ENCODE measurements around the gene RIMKLB. TPM values are rescaled to one million over a fixed set of nuclear protein-coding genes. Genes with fewer than 3 reads are reported as not detected.

RIMKLB gene
- total and polyA plus RNA-seq, 2 of the 8 experiments (the other 6 are each of a cell fraction or from before 2014, with no cell fraction given) = 37.8 to 78.2 TPM

GRCh38 chr12:8779862-8780261 is 82.1 kb downstream of the RIMKLB start:
- Histone ChIP-seq H3K56ac (replicated peaks; ENCODE audit: insufficient read length, low read depth, low read length) (no peak overlapping the region), H3K18ac (ENCODE audit: extremely low read depth, low read length) (no peak overlapping the region), H3K9me3 (ENCODE audit: insufficient read depth in 2 of 2, low read depth in 1 of 2, low read length in 1 of 2) (no peaks in the 10 kb centered on the region), H3K79me2 (ENCODE audit: control insufficient read depth in 1 of 2, insufficient read depth in 2 of 2, low read length in 2 of 2) (0 out of 4 replicates have a peak, but pooled peaks cover 0 to 3% of the 10 kb centered on the region in 2 experiments), H2BK12ac (ENCODE audit: low read depth, low read length) (no peak overlapping the region), H2BK20ac (ENCODE audit: low read length) (no peak overlapping the region), H4K20me1 (replicated peaks in 1 of 2; ENCODE audit: control insufficient read depth in 1 of 2, insufficient read depth in 2 of 2, low read length in 2 of 2) (no peaks in the 10 kb centered on the region), H2AK5ac (ENCODE audit: low read depth, low read length) (no peak overlapping the region), H3K23ac (ENCODE audit: insufficient read length) (no peak overlapping the region), H3K36me3 (ENCODE audit: control insufficient read depth in 2 of 4, insufficient read depth in 4 of 4, low read length in 3 of 4) (peaks cover 4 to 16% (median 6%) of the 10 kb centered on the region in 4 experiments; a peak in 5 of 8 replicates), H3K27ac (ENCODE audit: low read depth, low read length) (no peak overlapping the region), H3K27me3 (replicated peaks in 1 of 4; ENCODE audit: control insufficient read depth in 3 of 4, extremely low read depth in 1 of 4, insufficient read depth in 3 of 4, low read length in 3 of 4) (no peaks in the 10 kb centered on the region), H2BK5ac (ENCODE audit: low read depth, low read length) (no peak overlapping the region), H3K9ac (replicated peaks in 1 of 4; ENCODE audit: extremely low read depth in 1 of 4, low read depth in 3 of 4, low read length in 3 of 4) (no peak overlapping the region), H2BK120ac (replicated peaks; ENCODE audit: low read depth, low read length) (no peak overlapping the region), H3K4ac (replicated peaks; ENCODE audit: insufficient read length, low read depth, low read length) (no peak overlapping the region), H3K23me2 (ENCODE audit: low read depth, low read length) (no peaks in the 10 kb centered on the region), H3K4me3 (ENCODE audit: extremely low read depth in 1 of 4, insufficient read depth in 2 of 4, low read depth in 3 of 4, low read length in 4 of 4) (no peak overlapping the region), H3K4me1 (replicated peaks in 1 of 4; ENCODE audit: control insufficient read depth in 3 of 4, insufficient read depth in 4 of 4, low read length in 3 of 4) (no peaks in the 10 kb centered on the region), H4K8ac (ENCODE audit: extremely low read depth, insufficient read depth, low read length) (no peak overlapping the region), H4K91ac (replicated peaks; ENCODE audit: insufficient read length, low read length) (no peak overlapping the region), H3K14ac (ENCODE audit: insufficient read length) (no peak overlapping the region), H3K79me1 (ENCODE audit: low read depth, low read length) (peaks cover 4% of the 10 kb centered on the region; the same call in 1 of the 2 replicates), H2AFZ (ENCODE audit: low read length) (no peak overlapping the region), H2BK15ac (ENCODE audit: low read length) (no peak overlapping the region), H4K5ac (ENCODE audit: insufficient read length, low read depth, low read length) (no peak overlapping the region), H3K4me2 (ENCODE audit: insufficient read depth in 1 of 2, low read depth in 2 of 2, low read length in 2 of 2) (no peak overlapping the region)
- ChIA-PET CTCF (ENCODE audit: partially characterized antibody) (interaction anchor here (0.7 to 3.6 kb wide), 13 partner anchors 9 to 98 kb away, joined by 3 to 25 read pairs (median 4); no protein-coding TSS in a partner anchor), POLR2A (ENCODE audit: partially characterized antibody) (interaction anchor here (0.7 to 0.8 kb wide), 2 partner anchors 10 to 44 kb away, joined by 3 read pairs; no protein-coding TSS in a partner anchor)
- FAIRE-seq = no peak
- 89% methylated on average over 2 of the region's 2 CpGs; no CpG with 5 or more reads in 1 of the 2 experiments for WGBS, 2 experiments (ENCODE audit: extremely low coverage in 1 of 2, insufficient coverage in 1 of 2, insufficient read length in 1 of 2, insufficient replicate concordance in 2 of 2, low coverage in 1 of 2, low lambda C conversion rate in 2 of 2, missing lambda C conversion rate in 1 of 2)
- DNase-seq (ENCODE audit: low read depth in 1 of 2, low spot score in 2 of 2) = no peak
- TF ChIP-seq RBBP5 (IDR thresholded peaks at IDR 0.05; ENCODE audit: borderline replicate concordance, low read depth, low read length) = no peak
- peak; percentile 51; the same call in 1 of the 2 replicates for TF ChIP-seq CEBPB (IDR thresholded peaks at IDR 0.05; ENCODE audit: low read depth, low read length)
- no peak for TF ChIP-seq TAF1 (IDR thresholded peaks at IDR 0.05; ENCODE audit: low read depth, low read length)
- no peak for TF ChIP-seq KDM1A (IDR thresholded peaks at IDR 0.05; ENCODE audit: borderline replicate concordance, low read length)

All from H1 (cell line).